Heart right ventricle (tissue), 16 donors: Measurements from ENCODE around the gene TOR3A. TPM values are rescaled to one million over a fixed set of nuclear protein-coding genes. Genes with fewer than 3 reads are reported as not detected.

Experiments
- ATAC-seq, 8 donors: fragments of 200-7000 bp; cut with Tn5 transposase; one replicate each; pipeline ENCODE4 v1.9.1; 2020; ENCODE audit warnings: mild to moderate bottlenecking in 8 of 8, moderate library complexity in 8 of 8, moderate number of reproducible peaks in 1 of 8
- DNase-seq, 2 donors: peaks; one replicate each; pipeline ENCODE4 v3.0.0-alpha.2; 2020
- H3K27ac ChIP-seq, 10 donors: fragments of 200-600 bp; sonication (generic) in 2 of 10; one replicate each; pipeline versions ENCODE4 v1.5.0 to v1.8.0; 2020 to 2022; ENCODE audit warnings: mild to moderate bottlenecking in 3 of 10
- H3K27me3 ChIP-seq, 7 donors: fragments of 200-600 bp; one replicate each; pipeline ENCODE4 v1.8.0; 2021 to 2022; ENCODE audit warnings: mild to moderate bottlenecking in 2 of 7
- H3K36me3 ChIP-seq, 9 donors: fragments of 200-600 bp; sonication (generic) in 1 of 9; one replicate each; pipeline versions ENCODE4 v1.5.0 to v1.8.0; 2020 to 2022; ENCODE audit warnings: mild to moderate bottlenecking in 2 of 9
- H3K4me1 ChIP-seq, 9 donors: fragments of 200-600 bp; sonication (generic) in 1 of 9; one replicate each; pipeline versions ENCODE4 v1.5.0 to v1.8.0; 2020 to 2022; ENCODE audit warnings: mild to moderate bottlenecking in 4 of 9
- H3K4me3 ChIP-seq, 10 donors: fragments of 200-600 bp; sonication (generic) in 2 of 10; one replicate each; pipeline versions ENCODE4 v1.5.0 to v1.8.0; 2020 to 2022; ENCODE audit warnings: mild to moderate bottlenecking in 7 of 10, moderate library complexity in 2 of 10
- H3K9me3 ChIP-seq, 11 donors: fragments of 200-600 bp in 10 of 11; sonication (generic) in 2 of 11; one replicate each; pipeline versions ENCODE4 v1.5.0 to v1.8.0; 2013 to 2022; ENCODE audit warnings: mild to moderate bottlenecking in 2 of 11, control low read depth in 1 of 11, moderate library complexity in 1 of 11
- CTCF ChIP-seq, 9 donors: fragments of 200-600 bp; sonication (generic) in 2 of 9; IDR thresholded peaks; one replicate each; pipeline versions ENCODE4 v1.5.0 to v1.8.0; 2021 to 2022; ENCODE audit warnings: antibody characterized with exemption in 9 of 9, mild to moderate bottlenecking in 5 of 9, moderate library complexity in 1 of 9
- WGBS, 2 donors: extraction: QIAGEN DNeasy Blood & Tissue Kit; methylation state at CpG; one replicate each; pipeline ENCODE4 v1.1.7; 2013; ENCODE audit warnings: inconsistent platforms in 1 of 2; 5-methylcytosine and 5-hydroxymethylcytosine counted together
- intact Hi-C, 10 donors: fragments of 100-400 bp; cut with DNase I; formaldehyde crosslinking; loops; one replicate each; pipeline versions ENCODE4 v1.11.1 to v1.14.2; 2022
- polyA plus RNA-seq, 2 donors: library from polyadenylated mRNA; stranded (reverse); fragments of 200-250 nt; gene quantifications; one replicate each; pipeline ENCODE4 v1.2.3, GENCODE V29; 2013
- total RNA-seq, 10 donors: library from RNA; stranded (reverse); fragmentation: NEBNext Ultra II Directional in 3 of 10; extraction: Animal tissue kit (Norgen Biotek cat#: 25700) in 3 of 10; gene quantifications; one replicate each; pipeline versions ENCODE4 v1.2.1 to v1.2.4, GENCODE V29; 2021 to 2023
- donor health status: Arrhythmogenic right ventricular cardiomyopathy.
- donor health status: ischemic (EF 13 %, LVEDD 7.1; RV severe dilation, severe dysfunction).
- donor health status: healthy with polysubstance abuse.
- donor health status: DM: no; HTN: yes; CAD: no.
- donor health status: DM: no; HTN: no; CAD: no.
- donor health status: ischemic (EF 25% LVEDD 6.9; RV normal size, moderate dysfunction).
- donor health status: ischemic (EF 25% LVEDD 5.7; RV mildly dilated, moderate dysfunction).
- donor health status: healthy.
- donor health status: DM: yes; HTN: yes; CAD: no.
- donor health status: Ischemic cardiomyopathy.
- donor health status: ischemic (EF 35%, LVEDD 5.7; RV mildly dilated, moderate dysfunction).
- donor health status: nonischemic (EF 11% LVEDD 7.7; RV severe dilation, severe dysfunction).
- donor health status: DM: yes; HTN: yes; CAD: no.
- donor health status: PGD.
- donor health status: ischemic (EF 29% LVEDD 5.4; RV normal size, mild dysfunction).
- donor health status: nonischemic (EF 23%, LVEDD 6.1; RV moderate dilation, normal function).

TOR3A gene
- total and polyA plus RNA-seq, 12 donors, result 5.9 to 18.0 (median 10.9) TPM

- Histone ChIP-seq H3K9me3 (no peaks in the 10 kb centered on the region), H3K27me3 (no peaks in the 10 kb centered on the region), H3K4me1 (peaks cover 8 to 48% (median 24%) of the 10 kb centered on the region in 9 donors), H3K4me3 (no peak overlapping the region), H3K27ac (peak overlapping the region in 5 of 10 donors; percentile 9 to 59 (median 9)), H3K36me3 (peaks cover 0 to 93% (median 20%) of the 10 kb centered on the region in 9 donors)
- no peak for TF ChIP-seq CTCF (IDR thresholded peaks at IDR 0.05)
- DNase-seq, result no peak
- no peak for ATAC-seq
- intact Hi-C loops, result no loop called here
- WGBS, 2 donors, result 65 to 82% methylated on average over 5 of the region's 5 CpGs
Observed at GRCh38 chr1:179094818-179095217, 12.9 kb downstream of the TOR3A start.

GRCh38 chr1:179095377-179095776, 13.5 kb downstream of the TOR3A start:
- no peak for TF ChIP-seq CTCF (IDR thresholded peaks at IDR 0.05)
- Histone ChIP-seq H3K4me3 (no peak overlapping the region), H3K36me3 (peaks cover 0 to 92% (median 20%) of the 10 kb centered on the region in 9 donors), H3K4me1 (peaks cover 7 to 43% (median 22%) of the 10 kb centered on the region in 9 donors), H3K27ac (peak overlapping the region in 4 of 10 donors; percentile 9 to 59 (median 20)), H3K9me3 (no peaks in the 10 kb centered on the region), H3K27me3 (no peaks in the 10 kb centered on the region)
- 88 to 95% methylated on average over 4 of the region's 4 CpGs for WGBS, 2 donors
- intact Hi-C loops, result no loop called here
- ATAC-seq (no peak), DNase-seq (no peak)

- Histone ChIP-seq H3K4me3 (no peak overlapping the region), H3K4me1 (peaks cover 7 to 37% (median 19%) of the 10 kb centered on the region in 9 donors), H3K27ac (peak overlapping the region in 2 of 10 donors; percentile 9 to 30), H3K9me3 (no peaks in the 10 kb centered on the region), H3K27me3 (no peaks in the 10 kb centered on the region), H3K36me3 (peaks cover 0 to 92% (median 20%) of the 10 kb centered on the region in 9 donors)
- peak in 2 of 8 donors; percentile 69 to 81 for ATAC-seq
- no peak for DNase-seq
- intact Hi-C loops, result no loop called here
- 60 to 65% methylated on average over 3 of the region's 3 CpGs for WGBS, 2 donors
- no peak for TF ChIP-seq CTCF (IDR thresholded peaks at IDR 0.05)
Observed at GRCh38 chr1:179095924-179096323, 14.1 kb downstream of the TOR3A start.

GRCh38 chr1:179099891-179100290, 18.0 kb downstream of the TOR3A start:
- ATAC-seq (no peak), DNase-seq (no peak)
- intact Hi-C loops, result no loop called here
- no peak overlapping the region for H3K4me3 ChIP-seq
- H3K27ac ChIP-seq, result no peak overlapping the region
- H3K4me1 ChIP-seq, result peaks cover 0 to 15% (median 0%) of the 10 kb centered on the region in 9 donors
- H3K36me3 ChIP-seq, result peaks cover 0 to 73% (median 4%) of the 10 kb centered on the region in 9 donors
- no peaks in the 10 kb centered on the region for H3K27me3 ChIP-seq
- no peak for TF ChIP-seq CTCF (IDR thresholded peaks at IDR 0.05)
- 95 to 97% methylated on average over 4 of the region's 4 CpGs for WGBS, 2 donors
- H3K9me3 ChIP-seq, result no peaks in the 10 kb centered on the region
